Neural cell (in vitro differentiated cells): Measurements from ENCODE around the gene STK17B.

ENCODE experiments used
- CTCF ChIP-seq: fragments of 450-650 bp; IDR thresholded peaks from 2 replicates; pipeline ENCODE4 v1.5.1; 2014; ENCODE audit warnings: antibody characterized with exemption, mild to moderate bottlenecking, moderate library complexity; ENCODE audit not compliant: poor library complexity, severe bottlenecking
- EP300 ChIP-seq: fragments of 450-650 bp; conservative IDR thresholded peaks from 2 replicates; pipeline ENCODE4 v1.6.1; 2014; ENCODE audit warnings: antibody characterized with exemption, mild to moderate bottlenecking, moderate library complexity; ENCODE audit not compliant: poor library complexity, severe bottlenecking
- EZH2 ChIP-seq: fragments of 200-600, 300-800 bp; shearing (Covaris generic), sonication (generic); IDR thresholded peaks from 2 replicates; pipeline ENCODE4 v1.6.1; 2014; ENCODE audit warnings: antibody characterized with exemption, low read length, borderline replicate concordance, mild to moderate bottlenecking; ENCODE audit not compliant: insufficient read depth, poor library complexity, severe bottlenecking
- MXI1 ChIP-seq: fragments of 450-650 bp; conservative IDR thresholded peaks from 2 replicates; pipeline ENCODE4 v1.6.1; 2014; ENCODE audit warnings: antibody characterized with exemption, mild to moderate bottlenecking; ENCODE audit not compliant: poor library complexity, severe bottlenecking
- POLR2AphosphoS5 ChIP-seq: IDR thresholded peaks from 2 replicates; pipeline ENCODE4 v1.6.1; 2012
- RAD21 ChIP-seq: fragments of 450-650 bp; conservative IDR thresholded peaks from 2 replicates; pipeline ENCODE4 v1.6.1; 2014; ENCODE audit warnings: antibody characterized with exemption, mild to moderate bottlenecking, moderate library complexity
- SMC3 ChIP-seq: fragments of 450-650 bp; conservative IDR thresholded peaks from 2 replicates; pipeline ENCODE4 v1.6.1; 2014; ENCODE audit warnings: antibody characterized with exemption, mild to moderate bottlenecking, moderate library complexity; ENCODE audit not compliant: poor library complexity
- TAF1 ChIP-seq: IDR thresholded peaks from 2 replicates; pipeline ENCODE4 v1.6.1; 2012; ENCODE audit warnings: low read depth

GRCh38 chr2:196103626-196104025 lies 67.8 kb downstream of the STK17B start:
- TF ChIP-seq CTCF (no peak), EZH2 (no peak), RAD21 (no peak), EP300 (no peak), POLR2AphosphoS5 (no peak), MXI1 (no peak), SMC3 (no peak), TAF1 (no peak)
